Measurements from ENCODE around the gene APOM.
A peak's percentile ranks its signal among the peaks of the same experiment; 100 is the strongest.

APOM gene

GRCh38 chr6:31683591-31683990 is 27.9 kb downstream of the APOM start:
- no peak for DNase-seq

GRCh38 chr6:31686483-31686882 is 30.8 kb downstream of the APOM start:
- no peak for DNase-seq

GRCh38 chr6:31687321-31687720 is 31.6 kb downstream of the APOM start:
- DNase-seq = no peak

- no peak for DNase-seq
Observed at GRCh38 chr6:31687860-31688693, 32.4 kb downstream of the APOM start.

DNA sequence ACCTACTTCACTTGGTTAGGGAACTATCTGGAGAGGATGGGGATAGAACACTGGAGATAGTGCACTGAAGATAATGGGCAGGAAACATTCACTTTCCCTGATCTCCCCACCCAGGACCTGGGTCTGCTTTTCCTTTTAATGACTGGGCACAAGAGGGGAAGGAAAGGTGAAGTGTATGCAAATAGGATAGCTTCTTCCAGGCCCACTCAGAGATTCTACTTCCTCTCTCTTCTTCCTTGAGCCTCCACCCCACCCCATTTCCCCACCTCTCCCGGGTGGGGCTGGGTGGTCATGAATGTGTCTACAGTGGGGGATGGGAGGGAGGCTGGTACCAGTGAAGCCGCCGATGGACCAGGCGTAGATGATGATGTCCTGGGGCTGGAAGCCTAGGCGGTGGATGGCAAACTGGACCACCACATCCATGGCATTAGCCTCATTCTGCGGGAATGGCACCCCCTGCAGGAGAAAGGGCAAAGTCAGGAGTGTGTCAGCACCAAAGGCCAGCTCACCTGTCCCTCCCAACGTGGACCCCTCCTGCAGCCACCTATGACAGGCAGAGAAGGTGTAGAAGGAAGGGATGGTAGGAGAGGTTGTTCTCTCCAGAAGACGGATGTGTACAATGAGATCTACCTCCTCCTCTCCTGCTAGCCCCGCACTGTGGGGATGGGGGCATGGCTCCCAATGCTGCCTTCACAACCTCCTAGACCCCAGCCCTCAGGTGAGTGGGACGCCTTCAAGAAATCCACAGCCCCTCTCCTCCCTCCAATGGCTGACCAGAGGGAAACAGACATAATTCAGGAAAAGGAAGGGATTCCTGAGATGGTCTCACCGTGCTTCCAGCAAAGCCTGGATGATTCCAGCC is 33.8 kb downstream of the APOM start:
- no peak for DNase-seq

DNA sequence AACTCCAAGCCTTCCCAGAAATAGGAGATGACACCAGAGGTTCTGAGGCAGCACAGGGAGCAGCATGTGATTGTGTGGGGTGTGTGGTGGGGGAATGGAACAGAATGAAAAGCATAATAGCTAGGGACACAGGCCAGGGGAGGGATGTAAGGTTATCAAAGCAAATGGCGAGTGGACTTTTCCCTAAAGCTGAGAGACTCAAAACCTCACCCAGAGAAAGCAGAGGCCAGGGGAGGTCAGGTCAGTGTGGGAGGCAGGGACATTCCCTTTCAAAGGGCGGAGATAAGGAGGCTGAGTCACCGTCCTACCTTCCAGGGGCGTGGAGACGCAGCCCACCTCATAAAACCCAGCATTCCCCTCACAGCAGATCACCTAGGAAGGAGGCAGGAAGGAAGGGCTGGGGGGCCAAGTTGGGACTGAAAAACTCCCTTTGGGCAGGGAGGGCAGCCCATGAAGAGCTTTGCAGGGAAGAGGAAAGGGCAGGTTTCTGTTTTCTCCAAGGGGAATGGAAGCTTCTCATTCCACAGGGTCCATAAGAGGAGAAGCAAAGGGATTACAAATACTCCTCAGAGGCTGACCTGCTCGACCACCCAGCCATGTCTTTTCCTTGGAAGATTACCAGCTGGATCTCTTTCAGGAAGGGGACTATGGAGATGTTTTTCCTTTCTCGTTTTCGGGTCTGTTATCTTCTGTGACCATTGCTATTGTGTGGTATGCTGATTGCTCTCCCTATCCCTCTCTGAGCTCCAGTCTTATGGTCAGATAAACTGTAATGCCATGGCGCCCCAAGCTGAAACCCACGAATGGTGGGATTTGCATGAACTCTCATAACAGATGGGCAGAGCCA is 34.8 kb downstream of the APOM start:
- DNase-seq = no peak

DNA sequence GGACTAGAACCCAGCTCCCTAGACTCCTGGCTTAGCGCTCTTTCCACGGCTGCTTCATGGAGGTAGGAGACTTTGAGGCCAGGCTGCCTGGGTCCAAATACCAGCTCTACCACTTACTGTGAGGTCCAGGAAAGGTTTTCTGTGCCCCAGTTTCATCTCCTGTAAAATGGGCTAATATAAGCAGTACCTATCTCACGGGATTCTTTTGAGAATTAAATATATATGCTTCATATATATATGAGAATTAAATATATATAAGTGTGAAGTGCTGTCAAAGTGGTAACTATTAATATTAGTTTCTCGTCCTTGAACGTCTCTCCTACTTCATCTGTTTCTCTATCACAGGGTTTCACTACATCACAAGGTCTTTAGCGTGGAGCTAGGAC is 35.4 kb downstream of the APOM start:
- DNase-seq = no peak

DNA sequence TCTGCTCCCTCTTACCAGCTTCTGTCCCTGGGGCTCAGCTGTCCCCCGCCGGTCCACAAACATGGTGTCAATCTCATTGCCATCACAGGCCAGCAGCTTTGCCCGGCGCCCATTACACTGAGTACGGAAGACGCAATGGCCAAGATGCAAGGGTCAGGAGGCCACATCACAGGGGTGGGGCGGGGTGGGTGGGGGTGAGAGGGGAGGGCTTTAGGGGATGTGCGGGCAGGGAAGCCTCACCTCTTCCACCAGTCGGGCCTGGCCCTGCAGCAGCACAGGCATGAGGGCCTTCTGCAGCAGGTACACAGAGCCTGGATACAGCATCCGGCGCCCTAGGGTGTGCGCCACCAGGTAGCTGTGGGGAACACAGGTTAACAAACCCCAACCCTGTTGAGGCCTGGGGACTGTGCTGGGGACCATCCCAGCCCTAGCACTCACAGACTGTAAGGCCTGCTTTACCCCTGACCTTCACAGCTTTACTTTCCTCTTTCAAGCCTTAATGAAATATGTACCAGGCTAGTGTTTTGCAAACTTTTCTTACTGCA is 35.9 kb downstream of the APOM start:
- no peak for DNase-seq

GRCh38 chr6:31692353-31692752 is 36.7 kb downstream of the APOM start:
- DNase-seq = no peak

- DNase-seq = no peak
Observed at GRCh38 chr6:31692886-31693285, 37.2 kb downstream of the APOM start.

DNA sequence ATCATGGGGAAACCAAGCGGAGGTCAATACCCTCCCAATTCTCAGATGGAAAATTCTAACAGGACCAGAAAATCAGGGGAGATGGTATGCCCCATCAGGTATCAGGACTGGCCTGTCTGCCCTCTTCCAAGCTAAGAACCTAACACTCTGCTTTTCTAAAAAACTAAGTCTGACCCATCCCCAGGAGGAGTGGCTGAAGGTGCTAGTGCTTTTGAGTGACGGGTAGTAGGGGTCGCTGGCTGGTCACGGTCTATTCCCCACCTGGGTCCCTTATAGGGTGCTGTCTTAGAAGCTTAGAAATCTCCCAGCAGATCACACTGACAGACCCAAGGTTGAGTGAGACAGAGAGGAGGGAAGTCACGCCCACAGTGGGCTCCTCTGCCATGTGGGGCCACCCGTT is 37.8 kb downstream of the APOM start:
- no peak for DNase-seq

GRCh38 chr6:31697555-31697954 is 41.9 kb downstream of the APOM start:
- DNase-seq = no peak

DNA sequence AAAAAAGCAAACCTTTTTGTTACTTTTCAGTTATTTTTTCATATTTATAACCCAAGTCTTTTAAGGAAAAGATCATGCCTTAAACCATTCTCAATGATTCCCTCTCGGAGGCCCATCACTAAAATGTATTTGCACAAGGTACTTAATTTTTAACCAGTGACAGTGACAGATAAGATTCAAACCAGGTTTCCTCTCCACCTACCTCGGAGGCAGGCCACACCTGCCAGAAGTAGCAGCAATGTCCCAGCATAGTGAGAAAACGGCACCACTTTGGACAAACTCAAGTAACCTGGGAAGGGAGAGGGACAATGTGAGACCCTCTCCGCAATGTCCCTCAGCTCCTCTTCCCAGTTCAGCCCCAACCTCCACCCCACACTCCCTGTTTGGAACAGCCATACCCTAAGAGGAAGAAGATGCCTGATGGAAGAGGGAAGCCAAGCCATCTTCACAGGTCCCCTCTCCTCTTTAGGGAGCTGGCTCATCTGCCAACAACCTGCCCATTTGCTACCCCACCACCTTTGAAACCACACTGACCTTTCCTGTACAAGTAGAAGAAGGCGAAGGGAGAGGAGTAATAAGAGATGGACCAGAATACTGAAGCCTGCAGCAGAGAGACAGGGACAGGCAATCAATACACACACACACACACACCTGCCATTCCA is 45.2 kb downstream of the APOM start:
- no peak for DNase-seq

DNA sequence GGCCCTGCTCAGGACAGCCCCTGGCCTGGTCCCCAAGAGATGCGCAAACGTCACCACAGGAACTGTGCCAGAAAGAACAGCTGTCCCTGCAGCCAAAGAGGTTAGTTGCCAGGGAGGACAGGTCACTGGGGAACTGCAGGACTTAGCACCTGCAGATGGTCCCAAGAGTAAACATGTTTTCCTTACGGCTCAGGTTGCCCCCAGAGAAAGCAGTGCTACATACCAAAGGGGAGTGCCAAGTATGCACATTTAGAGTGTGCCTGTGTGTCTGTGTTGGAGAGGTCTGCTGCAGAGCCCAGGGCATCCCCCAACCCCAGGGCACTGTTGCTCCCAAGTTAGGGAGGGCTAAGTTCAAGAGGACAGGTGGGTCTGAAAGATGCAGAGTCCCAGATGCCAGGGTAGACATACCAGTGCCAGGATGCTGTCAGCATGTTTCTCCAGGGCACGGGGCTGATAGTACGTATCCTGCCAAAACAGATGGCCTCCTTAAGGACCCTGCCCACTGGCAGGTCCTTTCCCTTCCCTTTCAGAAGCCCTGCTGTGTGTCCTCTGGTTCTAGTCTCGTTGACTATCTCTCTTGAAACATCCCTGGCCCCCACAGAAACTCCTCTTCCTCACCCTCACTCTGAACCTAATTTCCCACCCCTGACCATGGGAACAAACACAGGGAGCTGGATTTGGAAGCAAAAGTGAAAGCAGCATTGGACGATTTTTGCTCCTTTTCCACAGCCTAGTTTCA is 46.1 kb downstream of the APOM start:
- no peak for DNase-seq

DNA sequence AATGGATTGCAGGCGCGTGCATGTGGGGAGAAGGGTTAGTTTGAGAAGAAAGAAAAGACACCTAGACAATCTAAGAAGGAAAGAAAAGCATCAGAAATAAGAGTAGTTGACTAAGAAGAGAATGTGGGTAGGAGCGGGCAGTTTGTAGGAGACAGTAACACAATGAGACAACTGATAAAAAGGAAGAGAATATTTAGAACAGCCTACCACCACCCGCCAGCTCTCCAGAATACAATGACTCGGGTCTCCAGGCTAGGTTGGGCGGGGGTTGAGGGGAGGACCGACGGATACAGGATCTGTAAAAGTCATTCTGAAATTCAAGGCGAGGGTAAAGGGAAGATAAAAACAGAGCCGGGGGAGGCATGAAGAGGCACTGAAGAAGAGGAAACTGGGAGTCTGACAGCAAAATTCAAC is 46.7 kb downstream of the APOM start:
- peak; percentile 35 for DNase-seq

DNA sequence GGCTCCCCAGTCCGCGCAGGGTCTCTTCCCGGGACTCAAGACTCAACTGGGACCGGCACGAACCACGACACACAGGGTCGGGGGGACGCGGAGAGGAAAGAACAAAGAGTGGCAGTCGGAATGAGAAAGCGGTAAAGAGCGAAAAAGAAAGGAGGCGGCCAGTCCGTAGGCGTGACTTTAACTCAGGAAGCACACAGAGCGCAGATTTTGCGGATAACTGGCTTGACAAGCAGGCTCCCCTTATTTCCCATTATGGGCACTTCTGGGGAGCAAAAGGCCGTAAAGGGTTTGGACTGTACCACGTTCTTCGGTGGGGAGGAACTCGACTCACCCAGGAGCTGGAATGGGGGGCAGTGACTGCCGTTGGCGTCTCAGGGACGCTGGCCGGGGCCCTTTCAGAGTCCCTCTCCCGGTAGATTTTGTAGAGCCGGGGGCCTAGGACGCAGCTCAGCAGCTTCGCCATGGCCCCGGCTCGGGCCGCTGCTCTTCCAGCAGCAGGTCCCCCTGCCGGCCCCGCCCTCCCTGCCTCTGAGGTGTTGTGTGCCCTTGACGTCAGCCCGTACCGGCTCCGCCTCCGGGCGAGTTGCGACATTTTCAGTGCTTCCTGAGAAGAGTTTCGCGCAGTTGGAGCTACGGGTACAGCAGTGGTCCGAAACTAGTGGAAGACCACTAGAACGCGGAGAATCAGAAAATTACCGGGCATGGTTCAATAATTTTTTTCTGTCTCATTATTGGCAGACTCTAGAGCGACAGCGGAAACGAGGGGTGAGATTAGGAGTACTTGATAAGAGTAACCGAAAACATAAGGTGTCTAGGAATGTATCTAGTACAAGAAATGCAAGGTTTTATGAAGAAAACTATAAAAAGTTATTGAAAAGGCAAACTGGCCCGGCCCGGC is 47.4 kb downstream of the APOM start, which contains the start of gene ABHD16A:
ABHD16A (minus strand) TSS at position 506 of the 898 bp plus-strand sequence; CDS start at position 463, 43 bp downstream.
- DNase-seq = peak; percentile 95

GRCh38 chr6:31705931-31706330 is 50.2 kb downstream of the APOM start:
- no peak for DNase-seq

DNA sequence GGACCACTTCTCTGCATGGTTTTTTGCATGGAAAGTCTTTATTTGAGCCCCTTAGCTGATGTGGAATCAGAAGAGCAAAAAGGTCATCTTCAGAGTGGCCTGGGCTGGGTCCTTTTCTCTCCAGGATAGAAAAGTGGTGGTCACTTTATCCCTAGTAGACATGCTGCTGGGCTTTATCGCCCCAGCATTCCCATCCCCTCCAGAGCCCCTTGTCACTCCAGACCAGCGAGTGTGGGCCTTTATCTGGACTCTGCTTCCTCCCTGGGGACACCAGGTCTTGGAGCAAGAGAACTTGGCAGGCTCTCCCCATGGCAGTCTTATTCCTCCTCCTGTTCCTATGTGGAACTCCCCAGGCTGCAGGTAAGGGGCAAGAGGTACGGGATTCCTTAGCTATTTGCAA is 50.9 kb downstream of the APOM start, which contains the start of gene LY6G6F:
LY6G6F (plus strand) TSS at position 268 of the 400 bp plus-strand sequence; CDS start at position 309, 41 bp downstream.
- no peak for DNase-seq

GRCh38 chr6:31707701-31708100 is 52.0 kb downstream of the APOM start:
- DNase-seq = no peak

Measured in stimulated activated naive CD4-positive, alpha-beta T cell treated with Interleukin-2 at 50 U/mL for 16 hours (primary cell).